Mammary epithelial cell (primary cell): ENCODE data around the gene KRTAP4-16.
"Not testable (repeated sequence)": the region's sequence is repeated elsewhere in the genome, so short reads cannot be mapped to it uniquely, and the experiment has no call there.

Source experiments
- EZH2 ChIP-seq: IDR thresholded peaks from 2 replicates; pipeline ENCODE4 v1.6.1; 2012; ENCODE audit warnings: low read length, inconsistent platforms, borderline replicate concordance
- TF ChIP-seq, protein P1 (sequence below), 2 donors: IDR thresholded peaks in 1 of 2; conservative IDR thresholded peaks in 1 of 2; 2 replicates each; pipeline ENCODE4 v1.5.1; 2011 to 2012; ENCODE audit warnings: inconsistent platforms in 2 of 2, low read length in 2 of 2, mild to moderate bottlenecking in 2 of 2, control low read depth in 1 of 2, low read depth in 1 of 2; ENCODE audit not compliant: insufficient read depth in 1 of 2; ENCODE audit errors: extremely low read depth in 1 of 2

DNA sequence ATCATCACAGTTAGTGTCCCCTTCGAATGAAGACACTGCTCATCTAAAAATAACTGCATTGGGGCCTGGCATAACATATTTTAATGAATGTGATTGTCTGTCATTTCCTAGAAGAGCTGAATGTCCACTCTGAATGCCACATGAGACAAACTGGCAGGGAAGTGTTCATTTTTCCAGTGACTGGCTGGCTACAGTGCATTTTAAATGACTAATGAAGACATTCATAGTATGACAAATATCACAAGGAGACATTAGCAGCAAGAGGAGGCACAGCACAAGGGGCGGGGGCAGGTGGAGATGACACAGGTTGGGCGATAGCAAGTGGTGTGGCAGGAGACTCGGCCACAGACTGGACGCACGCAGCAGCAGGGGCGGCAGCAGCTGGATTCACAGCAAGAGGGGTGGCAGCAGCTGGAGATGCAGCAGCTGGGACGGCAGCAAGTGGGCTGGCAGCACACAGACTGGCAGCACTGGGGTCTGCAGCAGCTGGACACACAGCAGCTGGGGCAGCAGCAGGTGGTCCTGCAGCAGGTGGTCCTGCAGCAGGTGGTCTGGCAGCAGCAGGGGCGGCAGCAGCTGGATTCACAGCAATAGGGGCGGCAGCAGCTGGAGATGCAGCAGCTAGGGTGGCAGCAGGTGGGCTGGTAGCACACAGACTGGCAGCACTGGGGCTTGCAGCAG lies 47.1 kb upstream of the KRTAP4-16 start:
- TF ChIP-seq, protein P1, sequence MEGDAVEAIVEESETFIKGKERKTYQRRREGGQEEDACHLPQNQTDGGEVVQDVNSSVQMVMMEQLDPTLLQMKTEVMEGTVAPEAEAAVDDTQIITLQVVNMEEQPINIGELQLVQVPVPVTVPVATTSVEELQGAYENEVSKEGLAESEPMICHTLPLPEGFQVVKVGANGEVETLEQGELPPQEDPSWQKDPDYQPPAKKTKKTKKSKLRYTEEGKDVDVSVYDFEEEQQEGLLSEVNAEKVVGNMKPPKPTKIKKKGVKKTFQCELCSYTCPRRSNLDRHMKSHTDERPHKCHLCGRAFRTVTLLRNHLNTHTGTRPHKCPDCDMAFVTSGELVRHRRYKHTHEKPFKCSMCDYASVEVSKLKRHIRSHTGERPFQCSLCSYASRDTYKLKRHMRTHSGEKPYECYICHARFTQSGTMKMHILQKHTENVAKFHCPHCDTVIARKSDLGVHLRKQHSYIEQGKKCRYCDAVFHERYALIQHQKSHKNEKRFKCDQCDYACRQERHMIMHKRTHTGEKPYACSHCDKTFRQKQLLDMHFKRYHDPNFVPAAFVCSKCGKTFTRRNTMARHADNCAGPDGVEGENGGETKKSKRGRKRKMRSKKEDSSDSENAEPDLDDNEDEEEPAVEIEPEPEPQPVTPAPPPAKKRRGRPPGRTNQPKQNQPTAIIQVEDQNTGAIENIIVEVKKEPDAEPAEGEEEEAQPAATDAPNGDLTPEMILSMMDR (conservative IDR thresholded peaks at IDR 0.05 in 1 of 2, IDR thresholded peaks at IDR 0.05 in 1 of 2; ENCODE audit: extremely low read depth in 1 of 2, insufficient read depth in 1 of 2, low read depth in 1 of 2, low read length in 2 of 2): not testable (repeated sequence)
- TF ChIP-seq EZH2: not testable (repeated sequence)
